Measurements from ENCODE around the gene HCN4. TPM values are rescaled to one million over a fixed set of nuclear protein-coding genes. Genes with fewer than 3 reads are reported as not detected.
"Not testable (repeated sequence)": the region's sequence is repeated elsewhere in the genome, so short reads cannot be mapped to it uniquely, and the experiment has no call there.

HCN4 gene
- total and polyA plus RNA-seq, 8 donors = 0.09 to 1.1 (median 0.28) TPM

GRCh38 chr15:73303636-73304035 is 65.1 kb downstream of the HCN4 start:
- Histone ChIP-seq H3K4me3 (no peak overlapping the region), H3K27ac (no peak overlapping the region), H3K9me3 (no peaks in the 10 kb centered on the region), H3K36me3 (peaks cover 0 to 51% (median 8%) of the 10 kb centered on the region in 3 donors), H3K4me1 (no peaks in the 10 kb centered on the region), H3K27me3 (no peaks in the 10 kb centered on the region)
- 90 to 94% methylated on average over 5 of the region's 5 CpGs for WGBS, 2 donors
- ATAC-seq (no peak), FAIRE-seq (no peak), DNase-seq (no peak)
- TF ChIP-seq CTCF (IDR thresholded peaks at IDR 0.05) = no peak
- intact Hi-C loops (cut with DNase I) = no loop called here

DNA sequence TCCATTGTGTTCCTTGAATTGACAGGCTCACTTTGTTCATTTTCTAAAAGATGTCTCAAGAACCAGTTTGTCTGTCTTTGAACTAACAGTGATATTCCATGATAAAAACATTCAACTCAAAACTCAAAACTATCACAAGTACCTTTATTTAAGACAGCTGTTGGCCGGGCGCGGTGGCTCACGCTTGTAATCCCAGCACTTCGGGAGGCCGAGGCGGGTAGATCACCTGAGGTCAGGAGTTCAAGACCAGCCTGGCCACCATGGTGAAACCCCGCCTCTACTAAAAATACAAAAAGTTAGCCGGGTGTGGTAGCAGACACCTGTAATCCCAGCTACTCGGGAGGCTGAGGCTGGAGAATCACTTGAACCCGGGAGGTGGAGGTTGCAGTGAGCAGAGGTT is 68.5 kb downstream of the HCN4 start:
- H3K27ac ChIP-seq; H3K4me3 ChIP-seq; H3K27me3 ChIP-seq; DNase-seq; ATAC-seq; intact Hi-C loops (cut with DNase I); H3K9me3 ChIP-seq; FAIRE-seq; H3K4me1 ChIP-seq: not testable (repeated sequence)
- 86 to 91% methylated on average over 11 of the region's 11 CpGs for WGBS, 2 donors
- peaks cover 0 to 55% (median 8%) of the 10 kb centered on the region in 3 donors for H3K36me3 ChIP-seq

GRCh38 chr15:73298522-73299245 is 70.1 kb downstream of the HCN4 start:
- ATAC-seq (no peak), DNase-seq (no peak)

GRCh38 chr15:73296609-73297353 is 72.0 kb downstream of the HCN4 start:
- Histone ChIP-seq H3K4me3 (no peak overlapping the region), H3K9me3 (no peaks in the 10 kb centered on the region), H3K4me1 (no peaks in the 10 kb centered on the region), H3K27ac (no peak overlapping the region), H3K36me3 (peaks cover 0 to 30% (median 3%) of the 10 kb centered on the region in 3 donors), H3K27me3 (no peaks in the 10 kb centered on the region)
- WGBS, 2 donors = 83 to 94% methylated on average over 9 of the region's 9 CpGs
- ATAC-seq (no peak), FAIRE-seq (no peak), DNase-seq (no peak)
- intact Hi-C loops (cut with DNase I) = no loop called here
- no peak for TF ChIP-seq CTCF (IDR thresholded peaks at IDR 0.05)

More at GRCh38 chr15:73298522-73299245, 70.1 kb downstream of the HCN4 start:
- H3K4me1 ChIP-seq = no peaks in the 10 kb centered on the region
- peaks cover 3 to 49% (median 8%) of the 10 kb centered on the region in 3 donors for H3K36me3 ChIP-seq
- no peaks in the 10 kb centered on the region for H3K9me3 ChIP-seq
- H3K27ac ChIP-seq = no peak overlapping the region
- no peaks in the 10 kb centered on the region for H3K27me3 ChIP-seq
- no peak for TF ChIP-seq CTCF (IDR thresholded peaks at IDR 0.05)
- WGBS, 2 donors = 77 to 90% methylated on average over 7 of the region's 7 CpGs
- no peak overlapping the region for H3K4me3 ChIP-seq
- FAIRE-seq = no peak
- intact Hi-C loops (cut with DNase I) = no loop called here

GRCh38 chr15:73295630-73296286 is 73.0 kb downstream of the HCN4 start:
- no peak for FAIRE-seq
- DNase-seq = no peak
- WGBS, 2 donors = 80 to 92% methylated on average over 6 of the region's 6 CpGs

More at GRCh38 chr15:73295630-73296286, 73.0 kb downstream of the HCN4 start:
- TF ChIP-seq CTCF (IDR thresholded peaks at IDR 0.05) = no peak
- H3K4me3 ChIP-seq = no peak overlapping the region
- no peak overlapping the region for H3K27ac ChIP-seq
- no peaks in the 10 kb centered on the region for H3K4me1 ChIP-seq
- peaks cover 0 to 20% (median 3%) of the 10 kb centered on the region in 3 donors for H3K36me3 ChIP-seq
- ATAC-seq = no peak
- H3K9me3 ChIP-seq = no peaks in the 10 kb centered on the region
- no peaks in the 10 kb centered on the region for H3K27me3 ChIP-seq
- intact Hi-C loops (cut with DNase I) = no loop called here
